Kidney epithelial cell (primary cell): Measurements from ENCODE around the gene TLNRD1. TPM values are rescaled to one million over a fixed set of nuclear protein-coding genes. Genes with fewer than 3 reads are reported as not detected.

Experiments used
- DNase-seq: peaks from one replicate; pipeline ENCODE4 v3.0.0-alpha.2; 2010; ENCODE audit warnings: low read depth
- H3K27me3 ChIP-seq: 2 replicates; pipeline ENCODE4 v1.6.0; 2011; ENCODE audit warnings: low read length; ENCODE audit not compliant: control insufficient read depth, insufficient read depth
- H3K36me3 ChIP-seq: 2 replicates; pipeline ENCODE4 v1.5.1; 2011; ENCODE audit warnings: low read length; ENCODE audit not compliant: control insufficient read depth, insufficient read depth
- H3K4me3 ChIP-seq: 2 replicates; pipeline ENCODE4 v1.5.1; 2011; ENCODE audit warnings: low read depth, mild to moderate bottlenecking, control low read depth, low read length
- CTCF ChIP-seq: IDR thresholded peaks from 2 replicates; pipeline ENCODE4 v1.5.1; 2011; ENCODE audit warnings: mild to moderate bottlenecking, moderate library complexity, low read length, control low read depth, inconsistent platforms; ENCODE audit not compliant: insufficient read depth, poor library complexity, severe bottlenecking
- total RNA-seq: library from RNA; depleted of rRNA; stranded (reverse); fragments of >200 nt; gene quantifications from 2 replicates; pipeline ENCODE4 v1.2.3, GENCODE V29; 2015

TLNRD1 gene
- total RNA-seq, 1 donor from 2014 or later: 34.2 TPM

- Histone ChIP-seq H3K4me3 (peak overlapping the region; percentile 97), H3K27me3 (no peaks in the 10 kb centered on the region), H3K36me3 (no peaks in the 10 kb centered on the region)
- no peak for DNase-seq
- TF ChIP-seq CTCF: no peak
Measured at GRCh38 chr15:80989081-80989517, 11.6 kb upstream of the TLNRD1 start.

GRCh38 chr15:80989518-80990478 is 10.9 kb upstream of the TLNRD1 start, which contains the start of gene MESD:
TSS of gene MESD (minus strand) at chr15:80989819. CDS start at chr15:80989791, 28 bp downstream.
- peak; percentile 69 for DNase-seq
- no peaks in the 10 kb centered on the region for H3K36me3 ChIP-seq
- H3K27me3 ChIP-seq: no peaks in the 10 kb centered on the region
- no peak for TF ChIP-seq CTCF
- H3K4me3 ChIP-seq: peak within 1 kb of the TSS; percentile 97

- DNase-seq: no peak
- H3K4me3 ChIP-seq: no peak overlapping the region
- TF ChIP-seq CTCF: no peak
- no peaks in the 10 kb centered on the region for H3K27me3 ChIP-seq
- no peaks in the 10 kb centered on the region for H3K36me3 ChIP-seq
Measured at GRCh38 chr15:80990955-80991354, 9.8 kb upstream of the TLNRD1 start.

- DNase-seq: no peak
Measured at GRCh38 chr15:80991421-80991820, 9.3 kb upstream of the TLNRD1 start.

GRCh38 chr15:80992006-80992405 is 8.7 kb upstream of the TLNRD1 start:
- no peak for DNase-seq
- no peak overlapping the region for H3K4me3 ChIP-seq

More at GRCh38 chr15:80991421-80991820, 9.3 kb upstream of the TLNRD1 start:
- Histone ChIP-seq H3K4me3 (no peak overlapping the region), H3K36me3 (no peaks in the 10 kb centered on the region), H3K27me3 (no peaks in the 10 kb centered on the region)
- no peak for TF ChIP-seq CTCF

More at GRCh38 chr15:80992006-80992405, 8.7 kb upstream of the TLNRD1 start:
- no peaks in the 10 kb centered on the region for H3K27me3 ChIP-seq
- TF ChIP-seq CTCF: no peak
- no peaks in the 10 kb centered on the region for H3K36me3 ChIP-seq
